Measurements from ENCODE around the gene HIVEP2.

Gene HIVEP2

GRCh38 chr6:142946181-142946923 lies 1.4 kb upstream of the HIVEP2 start:
- peak; percentile 83 to 88 for DNase-seq (ENCODE audit: low read depth in 2 of 2)

- peak; percentile 23 to 36 for DNase-seq (ENCODE audit: low read depth in 2 of 2)
These were observed 637 bp upstream of the HIVEP2 start for GRCh38 chr6:142945446-142946180.

GRCh38 chr6:142944124-142945048 lies 590 bp downstream of the HIVEP2 start:
- peak; percentile 89 to 91 for DNase-seq (ENCODE audit: low read depth in 2 of 2)

GRCh38 chr6:142943711-142944123 lies 1.3 kb downstream of the HIVEP2 start:
- no peak for DNase-seq (ENCODE audit: low read depth in 2 of 2)

- DNase-seq (ENCODE audit: low read depth in 2 of 2) = no peak
These were observed 2.2 kb downstream of the HIVEP2 start for GRCh38 chr6:142942805-142943227.

- DNase-seq (ENCODE audit: low read depth in 2 of 2) = no peak
These were observed 2.7 kb downstream of the HIVEP2 start for GRCh38 chr6:142942238-142942637.

GRCh38 chr6:142941018-142941417 lies 4.0 kb downstream of the HIVEP2 start:
- no peak for DNase-seq (ENCODE audit: low read depth in 2 of 2)

- DNase-seq (ENCODE audit: low read depth in 2 of 2) = no peak
These were observed 4.5 kb downstream of the HIVEP2 start for GRCh38 chr6:142940487-142940886.

- DNase-seq (ENCODE audit: low read depth in 2 of 2) = no peak
These were observed 6.5 kb downstream of the HIVEP2 start for GRCh38 chr6:142938510-142938909.

- DNase-seq (ENCODE audit: low read depth in 2 of 2) = no peak
These were observed 7.0 kb downstream of the HIVEP2 start for GRCh38 chr6:142937986-142938385.

GRCh38 chr6:142935553-142936517 lies 9.1 kb downstream of the HIVEP2 start:
- DNase-seq (ENCODE audit: low read depth in 2 of 2) = no peak

- DNase-seq (ENCODE audit: low read depth in 2 of 2) = no peak
These were observed 10.4 kb downstream of the HIVEP2 start for GRCh38 chr6:142934599-142934998.

GRCh38 chr6:142934106-142934505 lies 10.9 kb downstream of the HIVEP2 start:
- no peak for DNase-seq (ENCODE audit: low read depth in 2 of 2)

GRCh38 chr6:142933701-142934100 lies 11.3 kb downstream of the HIVEP2 start:
- DNase-seq (ENCODE audit: low read depth in 2 of 2) = no peak

- no peak for DNase-seq (ENCODE audit: low read depth in 2 of 2)
These were observed 12.1 kb downstream of the HIVEP2 start for GRCh38 chr6:142932889-142933288.

- DNase-seq (ENCODE audit: low read depth in 2 of 2) = no peak
These were observed 15.1 kb downstream of the HIVEP2 start for GRCh38 chr6:142929751-142930358.

GRCh38 chr6:142927904-142928303 lies 17.1 kb downstream of the HIVEP2 start:
- no peak for DNase-seq (ENCODE audit: low read depth in 2 of 2)

GRCh38 chr6:142927271-142927580 lies 17.8 kb downstream of the HIVEP2 start:
- DNase-seq (ENCODE audit: low read depth in 2 of 2) = no peak

- peak; percentile 60 to 64 for DNase-seq (ENCODE audit: low read depth in 2 of 2)
These were observed 18.3 kb downstream of the HIVEP2 start for GRCh38 chr6:142926494-142927270.

GRCh38 chr6:142926177-142926493 lies 18.8 kb downstream of the HIVEP2 start:
- no peak for DNase-seq (ENCODE audit: low read depth in 2 of 2)

Measured in stimulated activated CD8-positive, alpha-beta memory T cell treated with anti-CD3 and anti-CD28 coated beads, Interleukin-15, amount 100 ng/mL, for 48 hours (primary cell).